K562 (cell line): ENCODE results near the gene GULP1. TPM values are rescaled to one million over a fixed set of nuclear protein-coding genes. Genes with fewer than 3 reads are reported as not detected.

ENCODE experiments used
- ATAC-seq: fragments of 200-7000 bp; cut with Tn5 transposase; 3 replicates; pipeline ENCODE4 v1.9.1; 2020; ENCODE audit warnings: moderate library complexity
- BruUV-seq: library from RNA; stranded (reverse); fragments of 400-500 nt; replicated peaks from 2 replicates; lab custom pipeline; 2021; lab: Mats Ljungman, UMichigan
- CTCF ChIA-PET: fragments of 300-600 bp; formaldehyde crosslinking; extraction: SDS; loops from one replicate; lab custom pipeline; 2021; ENCODE audit warnings: low intra/inter-chr PET ratio; lab: Yijun Ruan, JAX
- POLR2A ChIA-PET: fragments of 300-600, 350-650 bp; sonication (Branson Sonifier 250); formaldehyde crosslinking; extraction: SDS; loops from one replicate; lab custom pipeline; 2021; ENCODE audit warnings: antibody characterized with exemption, inconsistent platforms; lab: Yijun Ruan, JAX
- DNase-seq, 4 experiments: peaks; one replicate each; pipeline versions ENCODE4 v3.0.0 to v3.0.0-alpha.2; 2011 to 2018; ENCODE audit warnings: low spot score in 3 of 4, mixed read lengths in 3 of 4; ENCODE audit errors: extremely low read depth in 1 of 4
- FAIRE-seq: peaks from 2 replicates; lab custom pipeline; 2011; peaks lifted over from hg19 to GRCh38; lab: Jason Lieb, UNC
- H2AFZ ChIP-seq: 2 replicates; pipeline ENCODE4 v1.6.0; 2011; ENCODE audit warnings: low read depth, low read length, control low read depth, inconsistent platforms
- H3K27ac ChIP-seq: fragments of 200-600 bp; 3 replicates; pipeline ENCODE4 v1.8.0; 2011; ENCODE audit warnings: low read depth, mild to moderate bottlenecking, control low read depth, inconsistent platforms, low read length, moderate library complexity, mixed read lengths; ENCODE audit errors: extremely low read depth
- H3K27me3 ChIP-seq, 2 experiments: fragments of 300-600 bp in 1 of 2; 2 replicates in 1 of 2; 3 replicates in 1 of 2; pipeline versions ENCODE4 v1.6.0 to v1.8.0; 2011; ENCODE audit warnings: inconsistent platforms in 2 of 2, low read length in 2 of 2, mild to moderate bottlenecking in 1 of 2, mixed read lengths in 1 of 2, moderate library complexity in 1 of 2; ENCODE audit not compliant: control insufficient read depth in 2 of 2, insufficient read depth in 2 of 2
- H3K36me3 ChIP-seq: fragments of 300-600 bp; 3 replicates; pipeline ENCODE4 v1.8.0; 2011; ENCODE audit warnings: mild to moderate bottlenecking, low read length, inconsistent platforms; ENCODE audit not compliant: control insufficient read depth, insufficient read depth
- H3K4me1 ChIP-seq, 2 experiments: fragments of 200-600 bp in 1 of 2; replicated peaks in 1 of 2; 2 replicates in 1 of 2; 3 replicates in 1 of 2; pipeline versions ENCODE4 v1.5.1 to v1.8.0; 2011; ENCODE audit warnings: inconsistent platforms in 2 of 2, low read length in 2 of 2, mild to moderate bottlenecking in 1 of 2, mixed read lengths in 1 of 2, moderate library complexity in 1 of 2; ENCODE audit not compliant: control insufficient read depth in 2 of 2, insufficient read depth in 2 of 2
- H3K4me2 ChIP-seq: 2 replicates; pipeline ENCODE4 v1.6.1; 2011; ENCODE audit warnings: low read length, control low read depth, inconsistent platforms, mixed read lengths; ENCODE audit not compliant: insufficient read depth
- H3K4me3 ChIP-seq: fragments of 200-600 bp; sonication (generic), shearing (Covaris generic); 2 replicates; pipeline ENCODE4 v1.5.1; 2016; ENCODE audit warnings: control low read depth, inconsistent platforms
- H3K79me2 ChIP-seq: fragments of 200-600 bp; 3 replicates; pipeline ENCODE4 v1.8.0; 2011; ENCODE audit warnings: low read length, inconsistent platforms; ENCODE audit not compliant: control insufficient read depth, insufficient read depth
- H3K9ac ChIP-seq, 2 experiments: 2 replicates each; pipeline versions ENCODE4 v1.6.0 to v1.6.1; 2011; ENCODE audit warnings: low read depth in 2 of 2, low read length in 2 of 2, control low read depth in 1 of 2, inconsistent platforms in 1 of 2, mild to moderate bottlenecking in 1 of 2, mixed read lengths in 1 of 2; ENCODE audit not compliant: insufficient read depth in 1 of 2
- H3K9me1 ChIP-seq: one replicate; pipeline ENCODE4 v1.6.0; 2011; ENCODE audit warnings: inconsistent platforms, mild to moderate bottlenecking, low read length, moderate library complexity; ENCODE audit not compliant: control insufficient read depth, insufficient read depth
- H3K9me3 ChIP-seq: replicated peaks from 2 replicates; pipeline ENCODE4 v1.5.1; 2011; ENCODE audit warnings: low read depth, low read length, inconsistent platforms; ENCODE audit not compliant: control insufficient read depth, insufficient read depth
- H4K20me1 ChIP-seq: replicated peaks from 2 replicates; pipeline ENCODE4 v1.6.1; 2011; ENCODE audit warnings: low read length, inconsistent platforms, mixed read lengths; ENCODE audit not compliant: control insufficient read depth, insufficient read depth
- CHD7 ChIP-seq: fragments of 200-600 bp; sonication (generic); IDR thresholded peaks from one replicate; pipeline ENCODE4 v1.6.1; 2012; ENCODE audit warnings: mild to moderate bottlenecking, low read depth, low read length, inconsistent platforms
- EP300 ChIP-seq: IDR thresholded peaks from 2 replicates; pipeline ENCODE4 v1.6.1; 2012; ENCODE audit warnings: low read length, improper control_type of control experiment
- GABPA ChIP-seq: fragments of 200-800 bp; sonication (Bioruptor generic); conservative IDR thresholded peaks from 2 replicates; pipeline ENCODE4 v1.6.1; 2016; ENCODE audit warnings: low read depth, missing genetic modification characterization, missing compliant biosample characterization
- TAL1 ChIP-seq: fragments of 450-650 bp; IDR thresholded peaks from 2 replicates; pipeline ENCODE4 v1.6.1; 2016; ENCODE audit warnings: mild to moderate bottlenecking
- ZNF589 ChIP-seq: fragments of 200-800 bp; sonication (Bioruptor generic); IDR thresholded peaks from 2 replicates; pipeline ENCODE4 v1.6.1; 2016; ENCODE audit warnings: low read depth, missing genetic modification characterization, missing compliant biosample characterization
- ZNF75A ChIP-seq: fragments of 450-650 bp; formaldehyde crosslinking; IDR thresholded peaks from 2 replicates; pipeline ENCODE4 v1.4.0; 2020; ENCODE audit warnings: mild to moderate bottlenecking
- WGBS: fragments of 100-300 bp; shearing (Covaris generic); methylation state at CpG from one replicate; pipeline ENCODE4 v1.1.6; 2016; ENCODE audit warnings: low coverage, mixed read lengths; ENCODE audit not compliant: insufficient coverage; ENCODE audit errors: missing lambda C conversion rate; 5-methylcytosine and 5-hydroxymethylcytosine counted together
- in situ Hi-C: fragments of 300-500 bp; cut with MboI; formaldehyde crosslinking; loops from 4 replicates; pipeline ENCODE4 v1.15.0; 2018; ENCODE audit warnings: inconsistent platforms, mixed read lengths
- intact Hi-C: fragments of 100-400 bp; cut with micrococcal nuclease; formaldehyde crosslinking; loops from 2 replicates; pipeline ENCODE4 v1.14.2; 2022
- polyA plus RNA-seq, 8 experiments: library from polyadenylated mRNA; depleted of rRNA in 4 of 8; stranded (reverse) in 5 of 8; unstranded in 3 of 8; fragments of >200 nt; fragmentation: Nextera tagmentation in 2 of 8; fragmentation: Illumina TruSeq in 1 of 8; extraction: Ambion mirVana in 2 of 8; extraction: Trizol in 1 of 8; gene quantifications; 2 replicates each; pipeline versions ENCODE4 v1.2.1 to v1.2.3, GENCODE V29; 2011 to 2014; ENCODE audit warnings: inconsistent platforms in 1 of 8, missing spikeins in 1 of 8
- total RNA-seq, 7 experiments: library from RNA; depleted of rRNA in 6 of 7; stranded (reverse); fragments of >200 nt in 6 of 7; fragmentation: Illumina TruSeq in 2 of 7; extraction: Trizol in 2 of 7; gene quantifications; 2 replicates each; pipeline versions ENCODE4 v1.2.1 to v1.2.3, GENCODE V29; 2011 to 2021; ENCODE audit warnings: low replicate concordance in 1 of 7
- TF ChIP-seq, protein P1 (sequence below), 2 experiments: fragments of 450-650 bp; conservative IDR thresholded peaks; 2 replicates each; pipeline ENCODE4 v1.6.1; 2017; ENCODE audit warnings: mild to moderate bottlenecking in 2 of 2, moderate library complexity in 2 of 2
- TF ChIP-seq, protein P2 (sequence below): fragments of 200-800 bp; sonication (Bioruptor generic); IDR thresholded peaks from 2 replicates; pipeline ENCODE4 v1.6.1; 2017; ENCODE audit warnings: missing genetic modification characterization, missing compliant biosample characterization

GULP1 gene
- total and polyA plus RNA-seq, 9 of the 15 experiments (the other 6 are each of a cell fraction or from before 2014, with no cell fraction given), result 8.5 to 25.3 (median 19.5) TPM

- Histone ChIP-seq H3K9ac (peak overlapping the region in 1 of 2 experiments; percentile 66; a peak in 3 of 4 replicates), H3K36me3 (peaks cover 18% of the 10 kb centered on the region), H3K4me2 (peak overlapping the region; percentile 81), H3K9me1 (no peaks in the 10 kb centered on the region), H3K9me3 (no peaks in the 10 kb centered on the region), H3K79me2 (peaks cover 67% of the 10 kb centered on the region), H4K20me1 (no peaks in the 10 kb centered on the region), H3K27ac (peak overlapping the region; percentile 72), H3K4me3 (peak overlapping the region; percentile 47), H3K4me1 (peaks cover 0 to 3% of the 10 kb centered on the region in 2 experiments; a peak in 4 of 5 replicates), H3K27me3 (no peaks in the 10 kb centered on the region), H2AFZ (no peak overlapping the region)
- in situ Hi-C loops (no loop called here), intact Hi-C loops (no loop called here)
- POLR2A ChIA-PET, result interaction anchor here (0.6 to 1.3 kb wide), 2 partner anchors 74 to 1063 kb away, joined by 4 to 5 read pairs; no protein-coding TSS in a partner anchor
- DNase-seq (peak in 2 of 4 experiments; percentile 33 to 67), FAIRE-seq (peak; percentile 68), ATAC-seq (peak; percentile 85)
- no TSS peak for BruUV-seq
- CTCF ChIA-PET, result no interaction called here
- 10% methylated on average over 2 of the region's 2 CpGs for WGBS
- TF ChIP-seq GABPA (peak; percentile 64), CHD7 (no peak), ZNF589 (CRISPR knock-in tag) (no peak), EP300 (no peak), TAL1 (0 out of 2 replicates have a peak, but pooled peaks have one; percentile 7), ZNF75A (no peak)
- TF ChIP-seq, protein P1, sequence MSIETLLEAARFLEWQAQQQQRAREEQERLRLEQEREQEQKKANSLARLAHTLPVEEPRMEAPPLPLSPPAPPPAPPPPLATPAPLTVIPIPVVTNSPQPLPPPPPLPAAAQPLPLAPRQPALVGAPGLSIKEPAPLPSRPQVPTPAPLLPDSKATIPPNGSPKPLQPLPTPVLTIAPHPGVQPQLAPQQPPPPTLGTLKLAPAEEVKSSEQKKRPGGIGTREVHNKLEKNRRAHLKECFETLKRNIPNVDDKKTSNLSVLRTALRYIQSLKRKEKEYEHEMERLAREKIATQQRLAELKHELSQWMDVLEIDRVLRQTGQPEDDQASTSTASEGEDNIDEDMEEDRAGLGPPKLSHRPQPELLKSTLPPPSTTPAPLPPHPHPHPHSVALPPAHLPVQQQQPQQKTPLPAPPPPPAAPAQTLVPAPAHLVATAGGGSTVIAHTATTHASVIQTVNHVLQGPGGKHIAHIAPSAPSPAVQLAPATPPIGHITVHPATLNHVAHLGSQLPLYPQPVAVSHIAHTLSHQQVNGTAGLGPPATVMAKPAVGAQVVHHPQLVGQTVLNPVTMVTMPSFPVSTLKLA (conservative IDR thresholded peaks at IDR 0.05), result no peak
- TF ChIP-seq, protein P2, sequence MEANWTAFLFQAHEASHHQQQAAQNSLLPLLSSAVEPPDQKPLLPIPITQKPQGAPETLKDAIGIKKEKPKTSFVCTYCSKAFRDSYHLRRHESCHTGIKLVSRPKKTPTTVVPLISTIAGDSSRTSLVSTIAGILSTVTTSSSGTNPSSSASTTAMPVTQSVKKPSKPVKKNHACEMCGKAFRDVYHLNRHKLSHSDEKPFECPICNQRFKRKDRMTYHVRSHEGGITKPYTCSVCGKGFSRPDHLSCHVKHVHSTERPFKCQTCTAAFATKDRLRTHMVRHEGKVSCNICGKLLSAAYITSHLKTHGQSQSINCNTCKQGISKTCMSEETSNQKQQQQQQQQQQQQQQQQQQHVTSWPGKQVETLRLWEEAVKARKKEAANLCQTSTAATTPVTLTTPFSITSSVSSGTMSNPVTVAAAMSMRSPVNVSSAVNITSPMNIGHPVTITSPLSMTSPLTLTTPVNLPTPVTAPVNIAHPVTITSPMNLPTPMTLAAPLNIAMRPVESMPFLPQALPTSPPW (CRISPR knock-in tag), result no peak
Observed at GRCh38 chr2:188285774-188286173, 5.9 kb upstream of the GULP1 start.
